ENCODE measurements around the gene KCTD17.

The KCTD17 gene

GRCh38 chr22:37052386-37053309, 1.1 kb downstream of the KCTD17 start:
- TF ChIP-seq SIN3A (IDR thresholded peaks at IDR 0.05; ENCODE audit: borderline replicate concordance, insufficient read depth, low read length) (no peak), TAF1 (IDR thresholded peaks at IDR 0.05; ENCODE audit: borderline replicate concordance, insufficient read depth, low read length) (no peak), REST (IDR thresholded peaks at IDR 0.05; ENCODE audit: insufficient read depth in 1 of 2, low read depth in 2 of 2, low read length in 2 of 2) (no peak), POLR2AphosphoS5 (IDR thresholded peaks at IDR 0.05; ENCODE audit: low read depth, low read length) (no peak), FOXP2 (optimal IDR thresholded peaks at IDR 0.05; ENCODE audit: borderline replicate concordance, extremely low read depth, extremely low read length, insufficient read depth) (no peak)

GRCh38 chr22:37053310-37054055, 1.9 kb downstream of the KCTD17 start:
- TF ChIP-seq FOXP2 (optimal IDR thresholded peaks at IDR 0.05; ENCODE audit: borderline replicate concordance, extremely low read depth, extremely low read length, insufficient read depth) (no peak), POLR2AphosphoS5 (IDR thresholded peaks at IDR 0.05; ENCODE audit: low read depth, low read length) (no peak), SIN3A (IDR thresholded peaks at IDR 0.05; ENCODE audit: borderline replicate concordance, insufficient read depth, low read length) (no peak), REST (IDR thresholded peaks at IDR 0.05; ENCODE audit: insufficient read depth in 1 of 2, low read depth in 2 of 2, low read length in 2 of 2) (no peak), TAF1 (IDR thresholded peaks at IDR 0.05; ENCODE audit: borderline replicate concordance, insufficient read depth, low read length) (no peak)

DNA sequence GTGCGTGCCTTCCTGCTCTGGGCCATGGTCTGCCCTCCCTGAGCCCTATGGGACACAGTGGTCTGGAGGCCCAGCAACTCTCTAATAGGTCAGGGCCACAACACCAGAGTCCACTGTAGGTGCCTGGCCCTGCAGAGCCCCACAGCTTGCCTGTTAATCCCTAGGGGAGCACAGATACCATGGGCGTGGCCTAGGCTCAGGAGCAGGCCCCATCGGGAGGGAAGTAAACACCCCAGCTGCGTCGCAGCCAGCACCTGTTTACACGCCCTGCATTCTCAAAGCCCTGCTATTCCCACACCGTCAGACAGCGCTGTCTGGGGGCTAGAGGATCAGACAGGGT, 2.5 kb downstream of the KCTD17 start:
- TF ChIP-seq SIN3A (IDR thresholded peaks at IDR 0.05; ENCODE audit: borderline replicate concordance, insufficient read depth, low read length) (no peak), FOXP2 (optimal IDR thresholded peaks at IDR 0.05; ENCODE audit: borderline replicate concordance, extremely low read depth, extremely low read length, insufficient read depth) (no peak)

- TF ChIP-seq REST (IDR thresholded peaks at IDR 0.05; ENCODE audit: insufficient read depth in 1 of 2, low read depth in 2 of 2, low read length in 2 of 2), result no peak
- TF ChIP-seq FOXP2 (optimal IDR thresholded peaks at IDR 0.05; ENCODE audit: borderline replicate concordance, extremely low read depth, extremely low read length, insufficient read depth), result no peak
- no peak for TF ChIP-seq POLR2AphosphoS5 (IDR thresholded peaks at IDR 0.05; ENCODE audit: low read depth, low read length)
- no peak for TF ChIP-seq SIN3A (IDR thresholded peaks at IDR 0.05; ENCODE audit: borderline replicate concordance, insufficient read depth, low read length)
- TF ChIP-seq TAF1 (IDR thresholded peaks at IDR 0.05; ENCODE audit: borderline replicate concordance, insufficient read depth, low read length), result no peak
These were observed 3.2 kb downstream of the KCTD17 start for GRCh38 chr22:37054600-37055365.

- TF ChIP-seq POLR2AphosphoS5 (IDR thresholded peaks at IDR 0.05; ENCODE audit: low read depth, low read length) (no peak), SIN3A (IDR thresholded peaks at IDR 0.05; ENCODE audit: borderline replicate concordance, insufficient read depth, low read length) (no peak)
These were observed 4.7 kb downstream of the KCTD17 start for GRCh38 chr22:37056246-37056645.

Data from PFSK-1 (cell line).